ENCODE measurements around the gene BABAM2.

Gene BABAM2

GRCh38 chr2:28387082-28387960 lies 496.8 kb downstream of the BABAM2 start:
- in situ Hi-C loops (cut with MboI; ENCODE audit: low sequenced_read_pairs): no loop called here

All from HL-60/S4 treated with retinoic acid at 250 ng/mL for 4 days and 3 days (cell line).